Measurements from ENCODE around the gene CUL4A. TPM values are rescaled to one million over a fixed set of nuclear protein-coding genes. Genes with fewer than 3 reads are reported as not detected.

The CUL4A gene
- polyA plus RNA-seq, 1 of the 3 experiments (the other 2 are of a cell fraction) = 51.2 TPM

DNA sequence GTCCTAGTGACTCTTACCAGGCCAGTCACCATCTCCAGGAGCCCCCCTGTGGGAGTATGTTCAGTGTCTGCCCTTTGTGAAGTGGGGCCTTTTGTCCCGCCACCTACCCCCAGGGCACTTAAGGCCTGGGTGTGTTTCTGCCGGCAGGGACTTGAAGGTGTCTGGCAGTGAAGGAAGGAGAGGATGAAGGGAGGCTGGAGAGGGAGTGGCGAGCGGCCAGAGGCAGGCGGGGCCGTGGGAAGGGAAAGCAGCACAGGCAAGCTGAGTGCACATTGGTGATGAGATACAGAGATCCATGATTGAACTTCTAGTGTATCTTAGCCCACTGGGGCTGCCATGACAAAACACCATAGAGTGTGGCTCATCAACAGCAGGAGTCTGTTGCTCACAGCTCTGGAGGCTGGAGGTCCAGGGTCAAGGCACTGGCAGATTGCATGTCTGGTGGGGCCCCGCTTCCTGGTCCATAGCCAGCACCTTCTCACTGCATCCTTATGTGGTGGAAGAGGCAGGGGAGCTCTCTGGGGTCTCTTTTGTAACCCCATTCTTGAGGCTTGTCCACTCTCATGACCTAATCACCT lies 17.5 kb downstream of the CUL4A start:
- H4K20me1 ChIP-seq (ENCODE audit: insufficient read depth) = peaks cover 16% of the 10 kb centered on the region
- no peaks in the 10 kb centered on the region for H3F3A ChIP-seq (replicated peaks; ENCODE audit: insufficient read depth)
- POLR2A ChIA-PET = no interaction called here
- no peak overlapping the region for H3K4me3 ChIP-seq (ENCODE audit: low read depth in 2 of 2, low read length in 1 of 2)
- no peak for DNase-seq
- H3K9ac ChIP-seq = no peak overlapping the region
- no peak overlapping the region for H2AFZ ChIP-seq (ENCODE audit: low read depth)
- no peak for TF ChIP-seq SIN3A (IDR thresholded peaks at IDR 0.05; ENCODE audit: borderline replicate concordance, low read depth, low read length)
- TF ChIP-seq FOXJ3 (CRISPR knock-in tag; IDR thresholded peaks at IDR 0.05) = no peak
- no peak for TF ChIP-seq RXRA (IDR thresholded peaks at IDR 0.05; ENCODE audit: borderline replicate concordance, low read depth)
- TF ChIP-seq, protein P1, sequence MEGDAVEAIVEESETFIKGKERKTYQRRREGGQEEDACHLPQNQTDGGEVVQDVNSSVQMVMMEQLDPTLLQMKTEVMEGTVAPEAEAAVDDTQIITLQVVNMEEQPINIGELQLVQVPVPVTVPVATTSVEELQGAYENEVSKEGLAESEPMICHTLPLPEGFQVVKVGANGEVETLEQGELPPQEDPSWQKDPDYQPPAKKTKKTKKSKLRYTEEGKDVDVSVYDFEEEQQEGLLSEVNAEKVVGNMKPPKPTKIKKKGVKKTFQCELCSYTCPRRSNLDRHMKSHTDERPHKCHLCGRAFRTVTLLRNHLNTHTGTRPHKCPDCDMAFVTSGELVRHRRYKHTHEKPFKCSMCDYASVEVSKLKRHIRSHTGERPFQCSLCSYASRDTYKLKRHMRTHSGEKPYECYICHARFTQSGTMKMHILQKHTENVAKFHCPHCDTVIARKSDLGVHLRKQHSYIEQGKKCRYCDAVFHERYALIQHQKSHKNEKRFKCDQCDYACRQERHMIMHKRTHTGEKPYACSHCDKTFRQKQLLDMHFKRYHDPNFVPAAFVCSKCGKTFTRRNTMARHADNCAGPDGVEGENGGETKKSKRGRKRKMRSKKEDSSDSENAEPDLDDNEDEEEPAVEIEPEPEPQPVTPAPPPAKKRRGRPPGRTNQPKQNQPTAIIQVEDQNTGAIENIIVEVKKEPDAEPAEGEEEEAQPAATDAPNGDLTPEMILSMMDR (IDR thresholded peaks at IDR 0.05) = no peak
- TF ChIP-seq NRF1 (IDR thresholded peaks at IDR 0.05; ENCODE audit: low read depth, low read length) = no peak
- TF ChIP-seq, protein P2, sequence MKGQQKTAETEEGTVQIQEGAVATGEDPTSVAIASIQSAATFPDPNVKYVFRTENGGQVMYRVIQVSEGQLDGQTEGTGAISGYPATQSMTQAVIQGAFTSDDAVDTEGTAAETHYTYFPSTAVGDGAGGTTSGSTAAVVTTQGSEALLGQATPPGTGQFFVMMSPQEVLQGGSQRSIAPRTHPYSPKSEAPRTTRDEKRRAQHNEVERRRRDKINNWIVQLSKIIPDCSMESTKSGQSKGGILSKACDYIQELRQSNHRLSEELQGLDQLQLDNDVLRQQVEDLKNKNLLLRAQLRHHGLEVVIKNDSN (IDR thresholded peaks at IDR 0.05; ENCODE audit: borderline replicate concordance, low read depth) = no peak
- no peak for TF ChIP-seq FOXM1 (IDR thresholded peaks at IDR 0.05; ENCODE audit: low read depth)
- H3K9me3 ChIP-seq = no peaks in the 10 kb centered on the region
- no peak overlapping the region for H3K4me2 ChIP-seq
- CTCF ChIA-PET = no interaction called here
- H3K4me1 ChIP-seq (ENCODE audit: control insufficient read depth in 1 of 2, insufficient read depth in 2 of 2, low read depth in 1 of 2, low read length in 1 of 2) = no peaks in the 10 kb centered on the region; a peak in 1 of 4 replicates
- H3K9me2 ChIP-seq = no peaks in the 10 kb centered on the region
- peaks cover 64% of the 10 kb centered on the region for H3K79me2 ChIP-seq (ENCODE audit: insufficient read depth)
- 97% methylated on average over 7 of the region's 7 CpGs for WGBS (ENCODE audit: low lambda C conversion rate)
- H3K36me3 ChIP-seq (replicated peaks in 1 of 2; ENCODE audit: control insufficient read depth in 1 of 2, insufficient read depth in 2 of 2, low read length in 1 of 2) = peaks cover 24 to 45% of the 10 kb centered on the region in 2 experiments
- no peaks in the 10 kb centered on the region for H3K27me3 ChIP-seq (ENCODE audit: insufficient read depth)
- no peak overlapping the region for H3K27ac ChIP-seq (ENCODE audit: low read depth in 2 of 2, low read length in 1 of 2)

DNA sequence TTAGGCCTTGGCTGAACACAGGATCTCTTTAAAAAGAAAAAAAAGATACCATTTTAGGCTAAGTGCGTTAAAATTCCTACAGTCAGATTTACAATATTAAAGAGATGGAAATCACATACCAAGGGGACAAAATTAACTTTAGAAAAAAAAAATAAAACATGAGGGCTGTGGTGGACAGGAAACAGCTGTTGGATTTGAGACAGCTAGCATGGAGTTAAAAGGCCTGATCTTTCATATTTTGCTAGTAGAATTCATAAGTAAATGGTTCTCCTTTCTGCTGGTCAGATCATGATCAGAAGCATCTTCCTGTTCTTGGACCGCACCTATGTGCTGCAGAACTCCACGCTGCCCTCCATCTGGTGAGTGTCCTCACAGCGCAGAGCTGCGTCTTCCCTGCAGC lies 19.7 kb downstream of the CUL4A start:
- ChIA-PET CTCF (no interaction called here), POLR2A (no interaction called here)
- no peaks in the 10 kb centered on the region for H3F3A ChIP-seq (replicated peaks; ENCODE audit: insufficient read depth)
- WGBS (ENCODE audit: low lambda C conversion rate) = 96% methylated on average over 4 of the region's 5 CpGs
- no peak overlapping the region for H3K27ac ChIP-seq (ENCODE audit: low read depth in 2 of 2, low read length in 1 of 2)
- no peaks in the 10 kb centered on the region for H3K9me3 ChIP-seq
- no peaks in the 10 kb centered on the region; a peak in 1 of 4 replicates for H3K4me1 ChIP-seq (ENCODE audit: control insufficient read depth in 1 of 2, insufficient read depth in 2 of 2, low read depth in 1 of 2, low read length in 1 of 2)
- no peaks in the 10 kb centered on the region for H3K9me2 ChIP-seq
- H3K27me3 ChIP-seq (ENCODE audit: insufficient read depth) = no peaks in the 10 kb centered on the region
- H3K79me2 ChIP-seq (ENCODE audit: insufficient read depth) = peaks cover 42% of the 10 kb centered on the region
- no peak overlapping the region for H3K4me3 ChIP-seq (ENCODE audit: low read depth in 2 of 2, low read length in 1 of 2)
- no peak overlapping the region for H3K9ac ChIP-seq
- no peak overlapping the region for H3K4me2 ChIP-seq
- H3K36me3 ChIP-seq (replicated peaks in 1 of 2; ENCODE audit: control insufficient read depth in 1 of 2, insufficient read depth in 2 of 2, low read length in 1 of 2) = peaks cover 23 to 59% of the 10 kb centered on the region in 2 experiments
- H2AFZ ChIP-seq (ENCODE audit: low read depth) = no peak overlapping the region
- no peak for DNase-seq
- H4K20me1 ChIP-seq (ENCODE audit: insufficient read depth) = peaks cover 7% of the 10 kb centered on the region
- TF ChIP-seq CHD2 (IDR thresholded peaks at IDR 0.05; ENCODE audit: low read length, partially characterized antibody) (no peak), YY1 (IDR thresholded peaks at IDR 0.05; ENCODE audit: low read depth) (no peak), RCOR1 (IDR thresholded peaks at IDR 0.05; ENCODE audit: low read length) (no peak), FOSL2 (IDR thresholded peaks at IDR 0.05; ENCODE audit: borderline replicate concordance, low read depth) (no peak), MXI1 (IDR thresholded peaks at IDR 0.05; ENCODE audit: low read depth, low read length) (no peak), FOXM1 (IDR thresholded peaks at IDR 0.05; ENCODE audit: low read depth) (no peak), RFX5 (IDR thresholded peaks at IDR 0.05; ENCODE audit: low read length) (no peak), GATA2 (CRISPR knock-in tag; IDR thresholded peaks at IDR 0.05) (no peak)
- TF ChIP-seq, protein P3, sequence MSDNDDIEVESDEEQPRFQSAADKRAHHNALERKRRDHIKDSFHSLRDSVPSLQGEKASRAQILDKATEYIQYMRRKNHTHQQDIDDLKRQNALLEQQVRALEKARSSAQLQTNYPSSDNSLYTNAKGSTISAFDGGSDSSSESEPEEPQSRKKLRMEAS (IDR thresholded peaks at IDR 0.05; ENCODE audit: low read depth) = no peak
- TF ChIP-seq, protein P4, sequence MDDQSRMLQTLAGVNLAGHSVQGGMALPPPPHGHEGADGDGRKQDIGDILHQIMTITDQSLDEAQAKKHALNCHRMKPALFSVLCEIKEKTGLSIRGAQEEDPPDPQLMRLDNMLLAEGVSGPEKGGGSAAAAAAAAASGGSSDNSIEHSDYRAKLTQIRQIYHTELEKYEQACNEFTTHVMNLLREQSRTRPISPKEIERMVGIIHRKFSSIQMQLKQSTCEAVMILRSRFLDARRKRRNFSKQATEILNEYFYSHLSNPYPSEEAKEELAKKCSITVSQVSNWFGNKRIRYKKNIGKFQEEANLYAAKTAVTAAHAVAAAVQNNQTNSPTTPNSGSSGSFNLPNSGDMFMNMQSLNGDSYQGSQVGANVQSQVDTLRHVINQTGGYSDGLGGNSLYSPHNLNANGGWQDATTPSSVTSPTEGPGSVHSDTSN (IDR thresholded peaks at IDR 0.05) = no peak
- TF ChIP-seq, protein P5, sequence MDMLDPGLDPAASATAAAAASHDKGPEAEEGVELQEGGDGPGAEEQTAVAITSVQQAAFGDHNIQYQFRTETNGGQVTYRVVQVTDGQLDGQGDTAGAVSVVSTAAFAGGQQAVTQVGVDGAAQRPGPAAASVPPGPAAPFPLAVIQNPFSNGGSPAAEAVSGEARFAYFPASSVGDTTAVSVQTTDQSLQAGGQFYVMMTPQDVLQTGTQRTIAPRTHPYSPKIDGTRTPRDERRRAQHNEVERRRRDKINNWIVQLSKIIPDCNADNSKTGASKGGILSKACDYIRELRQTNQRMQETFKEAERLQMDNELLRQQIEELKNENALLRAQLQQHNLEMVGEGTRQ (IDR thresholded peaks at IDR 0.05; ENCODE audit: borderline replicate concordance, low read depth, low read length) = no peak
- TF ChIP-seq, protein P1 (IDR thresholded peaks at IDR 0.05) = no peak
- TF ChIP-seq, protein P6, sequence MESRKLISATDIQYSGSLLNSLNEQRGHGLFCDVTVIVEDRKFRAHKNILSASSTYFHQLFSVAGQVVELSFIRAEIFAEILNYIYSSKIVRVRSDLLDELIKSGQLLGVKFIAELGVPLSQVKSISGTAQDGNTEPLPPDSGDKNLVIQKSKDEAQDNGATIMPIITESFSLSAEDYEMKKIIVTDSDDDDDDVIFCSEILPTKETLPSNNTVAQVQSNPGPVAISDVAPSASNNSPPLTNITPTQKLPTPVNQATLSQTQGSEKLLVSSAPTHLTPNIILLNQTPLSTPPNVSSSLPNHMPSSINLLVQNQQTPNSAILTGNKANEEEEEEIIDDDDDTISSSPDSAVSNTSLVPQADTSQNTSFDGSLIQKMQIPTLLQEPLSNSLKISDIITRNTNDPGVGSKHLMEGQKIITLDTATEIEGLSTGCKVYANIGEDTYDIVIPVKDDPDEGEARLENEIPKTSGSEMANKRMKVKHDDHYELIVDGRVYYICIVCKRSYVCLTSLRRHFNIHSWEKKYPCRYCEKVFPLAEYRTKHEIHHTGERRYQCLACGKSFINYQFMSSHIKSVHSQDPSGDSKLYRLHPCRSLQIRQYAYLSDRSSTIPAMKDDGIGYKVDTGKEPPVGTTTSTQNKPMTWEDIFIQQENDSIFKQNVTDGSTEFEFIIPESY (IDR thresholded peaks at IDR 0.05; ENCODE audit: borderline replicate concordance, low read depth) = no peak
